PC-3 (cell line): ENCODE data around the gene AMZ1. TPM values are rescaled to one million over a fixed set of nuclear protein-coding genes. Genes with fewer than 3 reads are reported as not detected.

Experiments
- ATAC-seq: fragments of 200-7000 bp; cut with Tn5 transposase; 2 replicates; pipeline ENCODE4 v1.9.1; 2020; ENCODE audit warnings: mild to moderate bottlenecking, moderate library complexity
- BruUV-seq: library from RNA; stranded (reverse); fragments of 400-500 nt; replicated peaks from 2 replicates; lab custom pipeline; 2021; lab: Mats Ljungman, UMichigan
- CTCF ChIA-PET: fragments of 300-600 bp; sonication (Branson Sonifier 250); formaldehyde crosslinking; loops from one replicate; lab custom pipeline; 2022; ENCODE audit warnings: antibody characterized with exemption; lab: Charles Lee
- POLR2A ChIA-PET: fragments of 300-600 bp; sonication (Branson Sonifier 250); formaldehyde crosslinking; loops from one replicate; lab custom pipeline; 2022; ENCODE audit warnings: antibody characterized with exemption; ENCODE audit not compliant: unreplicated experiment; lab: Charles Lee
- DNase-seq: peaks from one replicate; pipeline ENCODE4 v3.0.0-alpha.2; 2015
- H2AFZ ChIP-seq: fragments of 300-600 bp; sonication (generic); 2 replicates; pipeline ENCODE4 v1.6.0; 2016; ENCODE audit warnings: antibody characterized with exemption, low read length
- H3F3A ChIP-seq: fragments of 300-600 bp; sonication (generic); one replicate; pipeline ENCODE4 v1.6.0; 2017; ENCODE audit warnings: antibody characterized with exemption, low read length, control low read depth, mild to moderate bottlenecking; ENCODE audit not compliant: unreplicated experiment
- H3K27ac ChIP-seq: fragments of 300-600 bp; sonication (generic); 2 replicates; pipeline ENCODE4 v1.5.1; 2016; ENCODE audit warnings: mild to moderate bottlenecking, low read length
- H3K27me3 ChIP-seq: fragments of 300-600 bp; sonication (generic); 2 replicates; pipeline ENCODE4 v1.6.1; 2016; ENCODE audit warnings: low read length, mixed read lengths
- H3K36me3 ChIP-seq: fragments of 300-600 bp; sonication (generic); 2 replicates; pipeline ENCODE4 v1.6.1; 2016; ENCODE audit warnings: low read depth, mixed run types, low read length, mixed read lengths
- H3K4me1 ChIP-seq: fragments of 300-600 bp; sonication (generic); 2 replicates; pipeline ENCODE4 v1.5.1; 2016; ENCODE audit warnings: low read length; ENCODE audit not compliant: insufficient read depth
- H3K4me2 ChIP-seq: fragments of 300-600 bp; sonication (generic); 2 replicates; pipeline ENCODE4 v1.6.0; 2016; ENCODE audit warnings: low read length
- H3K4me3 ChIP-seq: fragments of 300-600 bp; sonication (generic); 2 replicates; pipeline ENCODE4 v1.5.1; 2016; ENCODE audit warnings: mild to moderate bottlenecking, low read length, mixed read lengths
- H3K79me2 ChIP-seq: fragments of 300-600 bp; sonication (generic); 2 replicates; pipeline ENCODE4 v1.6.1; 2017; ENCODE audit warnings: low read length, mixed read lengths
- H3K9ac ChIP-seq: fragments of 300-600 bp; sonication (generic); 2 replicates; pipeline ENCODE4 v1.6.0; 2016; ENCODE audit warnings: mild to moderate bottlenecking, low read length
- H3K9me2 ChIP-seq: fragments of 300-600 bp; sonication (generic); replicated peaks from 2 replicates; pipeline ENCODE4 v1.6.1; 2016; ENCODE audit warnings: mixed run types, low read length, mixed read lengths
- H3K9me3 ChIP-seq: fragments of 300-600 bp; sonication (generic); 2 replicates; pipeline ENCODE4 v1.6.1; 2016; ENCODE audit warnings: low read length, mixed read lengths
- H4K20me1 ChIP-seq: fragments of 300-600 bp; sonication (generic); 2 replicates; pipeline ENCODE4 v1.6.1; 2016; ENCODE audit warnings: low read length, mixed read lengths
- EZH2 ChIP-seq: fragments of 300-600 bp; sonication (generic); IDR thresholded peaks from one replicate; pipeline ENCODE4 v1.6.1; 2017; ENCODE audit warnings: antibody characterized with exemption, mild to moderate bottlenecking, low read length; ENCODE audit not compliant: unreplicated experiment
- EZH2phosphoT487 ChIP-seq: fragments of 300-600 bp; sonication (generic); IDR thresholded peaks from 2 replicates; pipeline ENCODE4 v1.6.1; 2018; ENCODE audit warnings: mild to moderate bottlenecking, antibody characterized with exemption, low read length, borderline replicate concordance
- intact Hi-C: fragments of 100-400 bp; cut with micrococcal nuclease; formaldehyde crosslinking; loops from 2 replicates; pipeline ENCODE4 v1.9.0; 2023
- total RNA-seq: library from RNA; depleted of rRNA; stranded (reverse); fragments of >200 nt; gene quantifications from 2 replicates; pipeline ENCODE4 v1.2.3, GENCODE V29; 2014
- TF ChIP-seq, protein P1 (sequence below): fragments of 300-600 bp; sonication (generic); conservative IDR thresholded peaks from 2 replicates; pipeline ENCODE4 v1.5.1; 2017; ENCODE audit warnings: antibody characterized with exemption, low read depth, mild to moderate bottlenecking, low read length

Gene AMZ1
- total RNA-seq, 1 experiment from 2014 or later, result not detected

DNA sequence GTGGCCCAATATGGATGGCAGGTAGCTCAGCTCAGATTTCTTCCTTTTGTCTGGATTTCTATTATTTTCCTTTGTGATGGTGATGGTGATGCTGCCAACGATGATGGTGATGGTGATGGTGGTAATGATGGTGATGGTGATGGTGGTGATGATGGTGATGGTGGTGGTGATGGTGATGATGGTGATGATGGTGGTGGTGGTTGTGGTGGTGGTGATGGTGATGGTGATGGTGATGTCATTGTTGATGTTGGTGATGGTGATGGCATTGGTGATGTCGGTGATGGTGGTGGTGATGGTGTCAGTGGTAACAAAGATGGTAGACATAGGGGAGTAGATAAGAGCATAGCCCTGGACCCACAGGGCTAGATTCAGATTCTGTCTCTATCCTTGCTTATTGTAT lies 30.8 kb upstream of the AMZ1 start:
- DNase-seq (no peak), ATAC-seq (no peak)
- Histone ChIP-seq H3K4me3 (no peak overlapping the region), H4K20me1 (no peaks in the 10 kb centered on the region), H3K4me2 (no peak overlapping the region), H2AFZ (no peak overlapping the region), H3K27me3 (no peaks in the 10 kb centered on the region), H3K79me2 (no peaks in the 10 kb centered on the region), H3K9me2 (no peaks in the 10 kb centered on the region), H3K36me3 (no peaks in the 10 kb centered on the region), H3K4me1 (no peaks in the 10 kb centered on the region), H3K27ac (no peak overlapping the region), H3K9ac (no peak overlapping the region), H3K9me3 (no peaks in the 10 kb centered on the region), H3F3A (no peaks in the 10 kb centered on the region)
- TF ChIP-seq EZH2phosphoT487, result no peak
- TF ChIP-seq EZH2, result no peak
- TF ChIP-seq, protein P1, sequence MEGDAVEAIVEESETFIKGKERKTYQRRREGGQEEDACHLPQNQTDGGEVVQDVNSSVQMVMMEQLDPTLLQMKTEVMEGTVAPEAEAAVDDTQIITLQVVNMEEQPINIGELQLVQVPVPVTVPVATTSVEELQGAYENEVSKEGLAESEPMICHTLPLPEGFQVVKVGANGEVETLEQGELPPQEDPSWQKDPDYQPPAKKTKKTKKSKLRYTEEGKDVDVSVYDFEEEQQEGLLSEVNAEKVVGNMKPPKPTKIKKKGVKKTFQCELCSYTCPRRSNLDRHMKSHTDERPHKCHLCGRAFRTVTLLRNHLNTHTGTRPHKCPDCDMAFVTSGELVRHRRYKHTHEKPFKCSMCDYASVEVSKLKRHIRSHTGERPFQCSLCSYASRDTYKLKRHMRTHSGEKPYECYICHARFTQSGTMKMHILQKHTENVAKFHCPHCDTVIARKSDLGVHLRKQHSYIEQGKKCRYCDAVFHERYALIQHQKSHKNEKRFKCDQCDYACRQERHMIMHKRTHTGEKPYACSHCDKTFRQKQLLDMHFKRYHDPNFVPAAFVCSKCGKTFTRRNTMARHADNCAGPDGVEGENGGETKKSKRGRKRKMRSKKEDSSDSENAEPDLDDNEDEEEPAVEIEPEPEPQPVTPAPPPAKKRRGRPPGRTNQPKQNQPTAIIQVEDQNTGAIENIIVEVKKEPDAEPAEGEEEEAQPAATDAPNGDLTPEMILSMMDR, result no peak
- CTCF ChIA-PET, result no interaction called here
- POLR2A ChIA-PET, result no interaction called here
- intact Hi-C loops, result no loop called here
- no TSS peak for BruUV-seq

DNA sequence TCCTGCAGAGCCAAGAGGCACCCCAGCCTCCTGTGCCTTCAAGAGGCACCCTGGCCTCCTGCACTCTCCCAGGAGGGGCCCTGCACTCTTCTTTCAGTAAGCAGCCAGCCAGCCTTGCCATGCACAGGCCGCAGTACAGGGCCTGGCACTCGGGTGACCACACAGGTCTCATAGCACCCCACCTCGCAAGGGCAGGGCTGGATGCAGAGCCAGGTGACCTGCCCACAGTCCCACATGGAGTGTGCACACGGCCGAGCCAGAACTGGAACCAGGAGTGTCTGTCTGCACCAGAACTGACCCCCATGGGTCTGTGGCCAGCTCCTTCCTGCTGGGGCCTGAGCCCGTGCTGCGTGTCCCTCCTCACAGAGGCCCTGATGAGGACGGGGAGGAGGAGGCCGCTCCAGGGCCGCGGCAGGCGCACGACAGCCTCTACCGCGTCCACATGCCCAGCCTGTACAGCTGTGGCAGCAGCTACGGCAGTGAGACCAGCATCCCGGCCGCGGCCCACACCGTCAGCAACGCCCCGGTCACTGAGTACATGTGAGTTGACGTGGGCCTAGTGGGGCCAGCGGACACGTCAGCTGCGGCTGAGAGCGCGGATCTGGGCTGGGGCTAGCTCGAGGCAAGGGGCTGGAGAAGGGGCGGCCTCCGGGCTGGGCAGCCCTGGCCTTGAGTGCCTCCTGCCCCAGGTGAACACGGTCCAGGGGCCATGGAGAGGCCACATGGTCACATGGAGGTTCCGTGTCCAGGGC lies 29.9 kb upstream of the AMZ1 start:
- no peaks in the 10 kb centered on the region for H3K9me3 ChIP-seq
- DNase-seq, result no peak
- no peak overlapping the region for H2AFZ ChIP-seq
- no peaks in the 10 kb centered on the region for H4K20me1 ChIP-seq
- no peaks in the 10 kb centered on the region for H3K4me1 ChIP-seq
- H3K27ac ChIP-seq, result no peak overlapping the region
- H3K4me3 ChIP-seq, result no peak overlapping the region
- no peaks in the 10 kb centered on the region for H3K9me2 ChIP-seq
- H3K36me3 ChIP-seq, result no peaks in the 10 kb centered on the region
- H3K27me3 ChIP-seq, result no peaks in the 10 kb centered on the region
- ATAC-seq, result no peak
- intact Hi-C loops, result no loop called here
- no peaks in the 10 kb centered on the region for H3K79me2 ChIP-seq
- ChIA-PET POLR2A (no interaction called here), CTCF (no interaction called here)
- TF ChIP-seq, protein P1, result no peak
- TF ChIP-seq EZH2phosphoT487, result no peak
- TF ChIP-seq EZH2, result no peak
- H3F3A ChIP-seq, result no peaks in the 10 kb centered on the region
- no peak overlapping the region for H3K9ac ChIP-seq
- H3K4me2 ChIP-seq, result no peak overlapping the region
- no TSS peak for BruUV-seq

DNA sequence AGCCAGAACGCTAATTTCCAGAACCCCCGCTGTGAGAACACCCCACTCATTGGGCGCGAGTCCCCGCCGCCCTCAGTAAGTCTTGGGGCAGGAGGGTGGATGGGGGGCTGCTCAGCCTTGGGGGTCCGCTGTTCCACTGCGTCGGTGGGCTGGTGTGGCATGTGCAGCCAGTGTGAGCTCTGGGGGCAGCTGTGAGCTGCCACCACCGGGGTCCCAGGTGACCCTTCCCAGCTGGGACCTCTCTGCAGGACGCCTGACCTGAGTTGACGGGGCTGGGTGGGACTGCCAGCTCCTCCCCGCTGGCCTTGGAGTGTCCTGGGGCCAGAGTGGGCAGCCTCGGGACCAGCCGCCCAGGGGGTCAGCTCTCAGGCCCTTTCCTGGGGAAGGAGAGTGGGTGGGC lies 29.1 kb upstream of the AMZ1 start:
- ChIA-PET CTCF (no interaction called here), POLR2A (no interaction called here)
- ATAC-seq (no peak), DNase-seq (no peak)
- no peak overlapping the region for H3K27ac ChIP-seq
- no peaks in the 10 kb centered on the region for H3K9me3 ChIP-seq
- no peaks in the 10 kb centered on the region for H3K36me3 ChIP-seq
- no peaks in the 10 kb centered on the region for H3K9me2 ChIP-seq
- no peaks in the 10 kb centered on the region for H3F3A ChIP-seq
- H3K4me3 ChIP-seq, result no peak overlapping the region
- no peaks in the 10 kb centered on the region for H3K27me3 ChIP-seq
- H3K79me2 ChIP-seq, result no peaks in the 10 kb centered on the region
- H3K9ac ChIP-seq, result no peak overlapping the region
- H4K20me1 ChIP-seq, result no peaks in the 10 kb centered on the region
- no peak for TF ChIP-seq EZH2
- no peak for TF ChIP-seq EZH2phosphoT487
- TF ChIP-seq, protein P1, result no peak
- H3K4me2 ChIP-seq, result no peak overlapping the region
- BruUV-seq, result no TSS peak
- intact Hi-C loops, result no loop called here
- no peak overlapping the region for H2AFZ ChIP-seq
- no peaks in the 10 kb centered on the region for H3K4me1 ChIP-seq
